NCI-H1694 treated with DMSO at 0.1 percent for 48 hours (cell line): ENCODE results near the gene ACSS1.
"Not testable (repeated sequence)": the region's sequence is repeated elsewhere in the genome, so short reads cannot be mapped to it uniquely, and the experiment has no call there.

Experiments used
- DNase-seq: peaks from one replicate; lab custom pipeline; 2025; lab: John Stamatoyannopoulos, UW

The ACSS1 gene

DNA sequence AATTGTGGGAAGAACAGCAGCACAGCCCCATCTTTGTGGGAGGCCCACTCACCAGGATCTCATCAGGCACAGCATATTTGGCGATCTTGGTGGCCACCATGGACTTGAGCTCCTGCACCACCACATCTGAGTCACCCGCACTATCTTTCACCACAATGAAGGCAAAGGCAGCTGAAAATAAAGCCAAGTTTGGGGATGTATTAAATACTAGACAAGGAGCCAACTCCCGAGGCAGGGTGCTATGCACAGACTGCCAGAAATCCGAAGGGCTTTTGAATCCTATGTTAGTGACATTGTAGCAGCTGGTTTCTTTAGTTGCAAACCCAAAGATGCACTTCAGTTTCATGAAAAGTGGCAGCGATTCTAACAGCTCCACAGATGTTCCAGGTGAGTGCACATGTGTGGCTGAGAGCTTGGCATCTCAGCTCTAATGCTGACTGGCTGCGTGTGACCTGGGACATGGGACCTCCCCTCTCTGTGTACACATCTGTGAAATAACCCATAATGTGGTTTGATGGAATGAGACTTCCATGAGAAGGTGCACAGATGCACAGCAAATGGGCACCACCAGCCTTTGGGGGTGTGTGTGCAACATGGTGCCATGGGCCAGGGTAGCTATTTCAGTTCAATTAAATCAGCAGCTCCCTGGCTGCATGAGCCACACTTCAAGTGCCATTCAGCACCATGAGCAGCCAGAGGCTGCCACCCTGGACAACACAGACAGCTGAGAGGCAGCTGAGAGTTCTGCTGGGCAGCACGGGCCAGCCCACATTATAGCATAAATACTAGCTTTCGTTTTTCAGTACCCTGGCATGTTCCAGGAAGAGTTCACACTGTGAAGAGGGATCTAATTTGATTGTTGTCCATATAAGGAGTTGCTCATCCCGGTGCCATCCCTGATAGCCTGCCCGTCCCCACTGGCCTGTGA, 48.5 kb downstream of the ACSS1 start:
- no peak for DNase-seq

DNA sequence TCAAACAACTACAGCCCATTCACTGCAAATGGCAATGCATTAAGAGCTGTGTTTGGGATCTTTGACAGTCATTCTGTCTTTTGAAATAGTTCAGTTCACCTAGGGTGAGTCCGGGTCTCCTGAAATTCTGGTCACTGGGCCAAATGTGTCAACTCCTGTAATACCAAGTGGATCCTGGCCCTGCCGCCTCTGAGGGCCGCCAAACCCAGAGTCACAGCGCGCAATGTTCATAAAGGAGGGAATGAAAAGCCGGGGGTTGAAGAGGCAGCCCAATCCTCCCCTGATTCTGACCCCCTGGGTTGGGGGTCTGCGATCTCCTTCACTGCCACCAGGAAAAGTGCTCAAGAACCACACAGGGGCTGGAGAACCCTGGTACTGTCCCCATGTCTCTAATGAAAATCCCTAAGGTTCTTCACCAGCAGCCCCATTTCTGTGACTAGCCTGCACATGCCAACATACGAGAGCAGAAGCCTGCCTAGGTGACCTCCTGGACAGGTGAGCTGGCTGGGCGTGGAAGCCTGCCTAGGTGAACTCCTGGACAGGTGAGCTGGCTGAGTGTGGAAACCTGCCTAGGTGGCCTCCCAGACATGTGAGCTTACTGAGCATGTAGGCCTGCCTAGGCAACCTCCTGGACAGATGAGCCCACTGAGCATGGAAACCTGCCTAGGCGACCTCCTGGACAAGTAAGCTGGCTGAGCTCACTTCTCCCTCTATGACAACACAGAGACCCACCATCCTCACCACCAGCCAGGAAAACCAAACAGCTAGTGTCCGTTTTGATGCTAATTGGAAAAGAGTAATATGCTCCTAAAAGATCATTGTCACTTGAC, 49.3 kb downstream of the ACSS1 start:
- DNase-seq = no peak

DNA sequence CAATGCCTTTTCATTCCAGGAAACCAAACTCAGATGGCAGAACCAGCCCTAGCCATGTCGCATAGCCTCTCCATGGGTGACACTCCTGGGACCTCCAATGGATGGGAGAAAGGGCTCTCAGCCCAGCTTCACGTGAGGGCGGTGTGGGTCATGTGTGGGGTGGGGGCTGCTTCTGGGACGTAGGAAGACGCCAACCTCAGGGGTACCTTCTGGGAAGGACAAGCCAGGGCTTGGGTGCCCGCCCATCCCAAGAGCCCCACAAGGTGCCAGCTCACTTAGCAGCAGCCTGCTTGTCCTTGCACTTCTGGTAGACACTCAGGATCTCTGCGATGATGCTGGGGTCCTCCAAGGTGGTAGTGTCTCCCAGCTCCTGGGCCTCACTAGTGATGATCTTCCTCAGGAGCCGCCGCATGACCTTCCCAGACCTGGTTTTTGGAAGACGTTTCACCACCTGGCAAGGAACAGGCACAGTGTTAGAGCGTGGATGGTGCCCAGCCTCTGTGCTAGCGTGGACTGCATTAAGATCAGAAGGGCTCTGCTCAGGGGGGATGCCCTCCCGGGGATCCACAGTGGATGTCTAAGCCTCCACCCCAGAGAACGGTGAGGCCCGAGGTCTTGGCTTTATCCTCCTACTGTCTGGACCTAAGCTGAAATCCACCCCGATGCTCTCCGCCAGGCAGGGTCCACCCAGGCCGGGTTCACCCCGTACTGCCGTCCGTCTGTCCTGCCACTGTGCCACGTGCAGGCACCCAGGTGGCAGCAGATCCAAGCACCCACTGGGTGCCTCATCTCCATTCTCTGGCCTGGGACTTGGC, 50.2 kb downstream of the ACSS1 start:
- DNase-seq = no peak

DNA sequence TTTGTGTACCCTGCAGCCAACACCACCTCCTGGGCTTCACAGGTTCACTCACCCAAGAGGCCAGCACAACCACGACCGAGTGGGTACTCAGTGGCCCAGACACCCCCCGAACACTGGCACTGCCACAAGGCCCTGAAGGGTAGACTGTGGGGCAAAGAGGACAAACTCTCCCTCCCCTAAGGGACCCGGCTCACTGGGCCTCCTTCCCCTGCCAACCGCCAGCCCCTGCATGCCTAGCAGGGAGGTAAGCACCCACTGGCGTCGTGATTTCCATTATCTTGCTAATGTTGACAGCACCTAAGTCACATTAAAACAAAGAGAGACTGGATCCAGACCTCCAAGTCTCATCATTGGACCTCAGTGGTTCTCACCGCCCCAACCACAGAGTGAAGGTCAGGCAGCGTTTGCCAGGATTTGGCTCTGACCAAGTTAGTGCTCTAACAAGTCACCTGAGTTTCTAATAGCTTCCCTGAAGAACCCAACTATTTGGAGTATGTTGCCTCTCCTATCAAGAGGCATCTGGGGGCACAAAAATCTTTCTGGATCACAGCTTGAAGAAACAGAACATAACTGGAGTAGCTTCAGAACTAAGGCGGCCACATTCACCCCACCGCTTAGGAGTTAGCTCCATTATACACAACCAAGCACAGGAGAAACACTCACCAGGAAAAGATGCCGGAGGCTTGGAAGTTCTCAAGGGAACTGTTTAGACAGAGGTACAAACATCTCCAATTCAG, 51.3 kb downstream of the ACSS1 start:
- no peak for DNase-seq

DNA sequence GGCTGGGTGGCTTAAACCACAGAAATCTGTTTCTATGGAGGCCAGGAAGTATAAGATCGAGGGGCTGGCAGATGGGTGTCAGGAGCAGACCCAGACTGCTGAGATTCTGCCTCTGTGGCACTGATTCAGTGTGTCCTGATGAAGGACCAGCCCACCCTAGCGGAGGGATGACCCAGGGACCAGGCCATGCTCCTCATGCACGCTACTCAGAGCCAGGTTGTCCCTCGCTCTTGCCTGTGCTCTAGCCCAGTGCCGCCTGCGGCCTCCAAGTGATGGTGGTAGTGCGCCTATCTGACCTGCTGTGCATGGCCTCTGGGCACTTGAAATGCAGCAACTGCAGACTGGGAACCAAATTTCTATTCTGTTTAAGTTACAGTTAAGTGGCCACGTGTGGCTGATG, 52.3 kb downstream of the ACSS1 start:
- no peak for DNase-seq

DNA sequence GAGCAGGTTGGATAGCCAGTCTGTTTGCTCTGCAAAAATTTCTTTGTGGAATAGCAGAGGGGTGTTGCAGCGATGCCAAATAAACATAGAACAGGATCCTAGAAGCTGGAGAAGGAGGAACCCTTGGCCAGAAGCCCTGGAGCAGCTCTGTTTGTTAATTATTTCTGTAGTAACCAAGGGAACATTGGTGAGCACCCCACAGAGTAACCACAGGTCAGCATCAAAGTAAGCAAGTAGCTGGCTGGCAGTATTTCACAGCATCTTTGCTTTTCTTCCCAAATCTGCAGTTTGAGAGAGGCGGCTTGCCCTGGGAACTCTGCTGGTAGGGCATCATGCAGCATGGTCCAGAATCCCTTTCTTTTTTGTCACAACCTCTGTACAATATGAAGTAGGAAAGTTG, 52.7 kb downstream of the ACSS1 start:
- no peak for DNase-seq

DNA sequence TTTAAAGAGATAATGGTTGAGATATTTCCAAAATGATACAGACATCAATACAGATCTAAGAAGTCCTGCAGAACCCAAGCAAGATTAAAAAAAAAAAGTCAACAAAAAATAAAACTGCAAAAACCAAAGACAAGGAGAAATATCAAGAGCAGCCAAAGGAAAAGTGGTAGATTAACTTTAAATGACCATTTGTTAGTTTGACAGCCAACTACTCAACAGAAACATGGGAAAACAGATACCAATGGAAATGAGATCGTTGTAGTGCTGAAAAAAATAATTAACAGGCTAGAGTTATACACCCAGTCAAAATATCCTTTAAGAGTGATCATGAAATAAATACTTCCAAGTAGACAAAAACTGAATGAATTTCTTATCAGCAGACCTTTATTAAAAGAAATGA, 54.9 kb downstream of the ACSS1 start:
- no peak for DNase-seq

DNA sequence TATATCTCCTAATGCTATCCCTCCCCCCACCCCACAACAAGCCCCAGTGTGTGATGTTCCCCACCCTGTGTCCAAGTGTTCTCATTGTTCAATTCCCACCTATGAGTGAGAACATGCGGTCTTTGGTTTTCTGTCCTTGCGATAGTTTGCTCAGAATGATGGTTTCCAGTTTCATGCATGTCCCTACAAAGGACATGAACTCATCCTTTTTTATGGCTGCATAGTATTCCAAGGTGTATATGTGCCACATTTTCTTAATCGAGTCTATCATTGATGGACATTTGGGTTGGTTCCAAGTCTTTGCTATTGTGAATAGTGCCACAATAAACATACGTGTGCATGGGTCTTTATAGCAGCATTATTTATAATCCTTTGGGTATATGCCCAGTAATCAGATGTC, 56.6 kb downstream of the ACSS1 start:
- DNase-seq = not testable (repeated sequence)

DNA sequence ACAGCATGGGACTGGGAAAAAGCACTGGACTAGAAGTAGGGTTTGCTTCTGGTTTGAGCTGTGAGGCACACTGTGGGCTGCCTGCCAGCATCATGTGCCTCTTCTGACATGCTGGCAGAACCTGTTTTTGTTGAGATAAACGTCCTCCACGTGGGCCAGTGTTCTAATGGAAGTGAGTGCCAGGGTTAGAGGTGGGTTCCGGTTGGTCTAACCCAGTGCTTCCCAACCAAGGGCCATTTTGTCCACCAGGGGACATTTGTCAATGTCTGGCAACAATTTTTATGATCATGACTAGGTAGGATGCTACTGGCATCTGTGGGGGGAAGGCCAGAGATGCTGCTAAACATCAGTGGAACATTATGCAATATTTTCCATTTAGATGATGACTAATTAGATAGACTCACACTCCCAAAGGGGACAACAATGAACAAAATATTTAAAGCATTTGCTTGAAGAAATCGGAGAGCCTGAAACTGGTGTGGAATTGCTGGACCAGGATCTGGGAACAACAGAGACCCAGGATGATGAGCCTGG, 57.6 kb downstream of the ACSS1 start:
- DNase-seq = no peak

DNA sequence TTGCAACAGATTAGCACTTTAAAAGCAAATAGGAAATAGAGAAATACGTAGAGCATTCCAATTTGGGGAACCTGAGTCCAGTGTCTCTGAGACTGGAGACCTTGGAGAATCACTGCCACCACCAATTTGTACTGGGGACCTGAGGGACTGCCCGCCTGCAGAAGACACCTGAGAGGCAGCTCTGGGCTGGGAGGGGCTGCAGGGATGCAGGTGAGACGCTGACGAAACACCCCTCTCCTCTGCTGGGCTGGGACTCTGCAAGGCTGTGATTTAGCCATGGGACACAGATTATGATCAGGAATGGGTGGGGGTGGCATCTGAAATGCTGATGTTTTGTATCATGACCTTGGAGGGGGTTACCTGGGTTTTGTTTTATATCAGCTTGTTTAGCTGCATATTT, 58.4 kb downstream of the ACSS1 start:
- DNase-seq = no peak

DNA sequence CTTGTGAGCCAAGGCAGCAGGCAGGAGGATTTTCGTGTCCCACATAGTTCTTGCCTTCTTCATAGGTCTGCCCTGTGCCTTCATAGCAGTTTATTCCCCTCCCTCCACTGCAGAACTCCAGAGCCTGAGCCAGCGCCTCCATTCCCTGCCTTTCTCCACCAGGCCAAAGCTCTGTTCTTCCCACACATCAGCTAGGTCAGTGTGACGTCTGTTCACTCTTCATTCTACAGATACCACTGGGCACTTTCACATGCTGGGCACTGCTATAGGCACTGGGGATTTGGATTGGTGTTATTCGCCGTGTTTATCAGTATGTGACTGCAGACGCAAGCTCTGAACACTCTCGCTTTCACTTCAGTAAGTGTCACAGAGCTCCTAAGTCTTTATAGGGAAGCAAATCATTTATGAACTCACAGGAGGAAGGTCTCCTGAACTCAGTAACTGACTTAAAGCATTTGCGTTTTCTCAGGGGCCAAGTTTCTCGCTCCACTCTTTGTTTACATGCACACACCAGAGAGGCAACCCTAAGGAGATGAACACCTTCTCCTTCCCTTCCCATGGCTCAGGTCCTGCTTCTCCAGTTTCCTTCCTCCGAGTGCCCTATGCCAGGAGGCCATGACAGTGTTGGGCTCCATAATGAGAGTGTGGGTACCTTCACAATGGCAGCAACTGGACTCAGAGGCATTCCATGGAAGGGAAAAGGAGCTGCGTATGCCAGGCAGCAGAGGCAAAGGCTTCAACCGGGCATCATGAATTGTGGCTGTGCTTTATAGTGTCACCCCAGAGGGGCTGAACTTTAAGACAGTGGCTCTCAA, 59.1 kb downstream of the ACSS1 start:
- DNase-seq = no peak

DNA sequence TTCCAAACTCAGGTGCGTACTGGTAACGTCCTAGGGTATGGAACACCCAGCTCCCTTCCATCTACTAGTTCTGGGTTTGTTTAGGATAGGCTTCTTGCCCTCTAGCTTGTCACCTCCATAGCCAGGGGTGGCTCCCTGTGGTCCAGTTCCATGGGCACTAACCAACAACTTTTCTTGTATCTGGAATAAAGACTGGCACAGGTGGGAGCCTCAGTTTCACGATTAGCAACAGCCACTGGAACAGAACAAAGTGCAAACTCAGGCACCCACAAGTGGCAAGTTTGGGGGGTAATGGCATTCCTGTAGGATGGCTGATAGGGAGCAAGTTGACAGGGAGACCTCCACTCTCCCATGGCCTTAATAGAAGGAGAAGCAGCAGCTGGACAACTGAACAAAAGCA, 59.8 kb downstream of the ACSS1 start:
- DNase-seq = no peak

DNA sequence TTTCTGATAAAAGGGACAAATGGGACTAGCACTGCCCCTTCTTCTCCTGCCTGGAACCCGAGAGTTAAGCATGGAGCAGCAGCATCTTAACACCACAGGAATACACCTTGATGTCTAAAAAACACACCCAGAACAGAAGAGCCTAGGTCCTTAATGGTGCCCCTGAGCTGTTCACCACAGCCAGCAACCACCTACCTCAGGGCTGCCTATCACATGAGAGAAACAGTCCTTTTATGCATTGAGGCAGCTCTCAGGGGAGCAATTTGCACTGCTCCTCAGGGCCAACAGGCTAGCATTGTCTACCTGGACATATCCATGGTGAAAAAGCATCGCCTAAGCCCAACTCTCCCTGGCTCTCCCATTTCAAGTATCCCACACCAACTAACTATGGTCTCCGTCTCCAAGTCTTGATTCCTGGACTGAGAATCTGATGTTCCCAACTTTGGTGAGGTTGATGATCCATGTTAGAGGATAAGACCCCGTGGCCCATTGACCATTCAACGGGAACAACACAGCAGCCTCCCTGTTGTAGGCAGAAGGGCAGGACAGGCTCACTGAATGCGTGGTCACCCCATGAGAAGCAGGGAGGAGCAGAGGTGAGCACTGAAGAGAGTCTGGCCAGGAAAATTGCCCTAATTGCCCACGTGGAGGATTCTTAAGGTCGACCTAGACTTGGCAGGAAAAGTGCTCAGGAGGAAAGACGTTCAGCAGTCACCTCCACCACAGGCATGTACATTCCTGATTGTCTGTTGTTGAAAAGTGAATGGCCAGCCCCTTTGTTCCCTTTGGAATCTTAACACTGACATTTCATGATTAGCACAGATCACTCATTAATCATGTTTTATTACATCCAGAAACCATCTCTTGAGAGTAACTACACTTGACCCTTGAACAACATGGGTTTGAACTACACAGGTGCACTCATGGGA, 61.2 kb downstream of the ACSS1 start:
- no peak for DNase-seq

DNA sequence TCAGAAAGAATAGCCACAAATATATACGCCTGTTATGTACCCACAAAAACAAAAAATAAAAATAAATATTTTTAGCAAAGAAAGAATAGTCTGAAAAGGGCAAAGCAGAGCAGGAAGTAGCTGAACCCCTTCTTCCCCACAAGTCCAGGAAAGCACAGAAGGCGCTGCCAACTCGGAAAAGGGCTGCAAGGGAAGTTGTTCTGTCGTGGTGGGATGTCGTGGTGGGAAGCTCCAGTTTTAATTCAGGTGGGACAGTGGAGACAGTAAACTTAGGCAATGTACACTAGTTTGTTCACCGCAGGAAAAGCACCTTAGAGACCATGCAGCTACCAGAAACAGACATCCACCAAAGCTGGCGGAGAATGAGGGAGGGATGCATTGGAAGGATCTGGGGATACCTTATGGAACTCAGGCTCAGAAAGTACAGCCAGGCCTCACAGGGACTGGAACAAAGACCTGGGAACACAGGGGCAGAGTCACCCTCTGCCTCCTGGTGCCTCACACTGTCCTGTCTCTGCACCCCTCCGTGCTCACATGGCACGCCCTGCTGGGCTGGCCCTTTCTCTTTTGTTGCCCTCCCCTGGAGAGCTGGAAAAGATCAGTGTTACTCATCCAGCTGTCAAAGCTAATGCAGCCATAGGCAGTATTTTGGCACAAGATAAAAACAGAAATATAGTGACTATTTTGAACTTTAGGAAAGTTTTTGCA, 62.0 kb downstream of the ACSS1 start:
- DNase-seq = no peak

DNA sequence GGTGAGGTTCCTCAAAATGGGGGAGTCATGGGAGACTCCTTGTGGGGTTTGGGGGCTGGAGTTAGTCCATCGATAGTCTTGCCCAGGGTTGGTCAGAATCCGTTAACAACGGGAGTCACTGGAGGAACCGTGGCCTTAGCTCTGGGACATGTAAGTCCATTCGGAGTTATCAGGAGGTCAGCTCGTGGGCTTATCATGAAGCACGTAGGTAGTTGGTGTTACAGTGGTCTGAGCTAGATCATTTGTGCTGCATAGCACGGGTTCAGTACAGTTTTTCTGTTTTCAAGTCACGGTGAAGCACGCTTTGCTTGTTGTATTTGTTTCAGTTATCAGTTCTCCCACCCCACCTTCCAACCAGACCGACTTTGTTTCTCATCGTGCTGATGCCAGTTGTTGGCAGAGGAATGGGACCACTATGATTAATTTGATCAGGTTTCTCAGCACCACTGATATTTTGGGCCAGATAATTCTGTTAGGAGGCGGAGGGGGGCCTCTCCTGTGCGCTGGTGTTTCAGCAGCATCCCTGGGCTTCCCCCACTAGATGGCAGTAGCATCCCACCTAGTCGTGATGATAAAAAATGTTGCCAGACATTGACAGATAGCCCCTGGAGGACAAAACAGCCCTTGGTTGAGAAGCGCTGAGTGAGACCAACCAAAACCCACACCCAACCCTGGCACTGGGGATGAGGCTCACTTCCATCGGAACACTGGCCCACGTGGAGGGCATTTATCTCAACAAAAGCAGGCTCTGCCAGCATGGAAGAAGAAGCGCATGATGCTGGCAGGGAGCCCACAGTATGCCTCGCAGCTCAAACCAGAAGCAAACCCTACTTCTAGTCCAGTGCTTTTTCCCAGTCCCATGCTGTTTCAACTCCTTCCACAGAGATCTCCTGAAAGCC, 63.2 kb downstream of the ACSS1 start:
- peak; percentile 74 for DNase-seq

DNA sequence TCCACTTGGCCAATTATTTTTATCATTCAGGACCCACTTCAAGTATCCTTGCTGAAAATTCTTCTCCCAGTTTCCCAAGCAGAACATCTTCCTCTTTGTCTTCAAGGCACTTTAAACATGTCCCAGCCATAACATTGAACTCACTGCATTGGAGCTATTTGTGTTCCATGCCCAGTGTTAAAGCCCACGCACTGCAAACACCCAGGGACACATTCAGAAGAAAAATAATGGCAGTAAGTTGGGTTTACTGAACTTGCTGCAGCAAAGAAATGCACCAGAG, 63.8 kb downstream of the ACSS1 start:
- DNase-seq = no peak

DNA sequence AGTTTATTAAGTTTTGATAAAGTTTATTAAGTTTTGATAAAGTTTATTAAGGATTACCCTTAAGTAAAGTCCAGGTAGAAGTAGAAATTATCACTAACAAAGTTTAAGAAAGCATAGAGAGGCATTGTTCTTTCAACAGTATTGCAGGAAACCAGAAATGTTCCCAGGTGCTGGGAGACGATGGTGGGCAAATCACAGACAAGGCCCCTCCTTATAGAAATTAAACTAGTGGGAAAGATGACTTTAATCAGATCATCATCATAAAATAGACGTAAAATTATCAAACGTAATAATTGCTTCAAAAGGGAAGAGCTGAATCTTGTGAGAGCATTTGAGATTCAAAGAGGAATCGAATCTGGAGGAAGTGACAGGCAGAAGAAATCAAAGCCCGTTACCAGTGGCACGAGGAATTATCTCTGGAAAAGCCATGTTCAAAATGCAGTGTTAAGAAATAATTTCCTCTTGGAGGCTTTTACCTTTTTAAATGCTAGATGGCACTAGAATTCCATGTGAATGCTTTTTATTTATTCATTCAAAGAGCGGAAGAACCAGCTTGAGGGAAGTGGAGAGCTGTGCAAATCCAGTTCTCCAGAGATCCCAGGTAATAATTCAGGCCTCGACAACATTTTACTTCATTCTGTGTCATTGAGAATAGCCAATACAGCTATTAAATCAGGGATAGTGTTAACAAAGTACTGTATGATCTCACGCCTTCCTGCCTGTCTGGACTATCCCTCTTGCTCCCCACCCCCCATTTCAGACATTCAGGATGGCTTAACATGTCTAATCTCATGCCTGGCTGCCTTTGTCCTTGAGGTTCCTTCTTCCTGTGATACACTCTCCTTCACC, 64.4 kb downstream of the ACSS1 start:
- DNase-seq = peak; percentile 62
